ENCODE data around the gene CCDC192.
A peak's percentile ranks its signal among the peaks of the same experiment; 100 is the strongest.

The CCDC192 gene

DNA sequence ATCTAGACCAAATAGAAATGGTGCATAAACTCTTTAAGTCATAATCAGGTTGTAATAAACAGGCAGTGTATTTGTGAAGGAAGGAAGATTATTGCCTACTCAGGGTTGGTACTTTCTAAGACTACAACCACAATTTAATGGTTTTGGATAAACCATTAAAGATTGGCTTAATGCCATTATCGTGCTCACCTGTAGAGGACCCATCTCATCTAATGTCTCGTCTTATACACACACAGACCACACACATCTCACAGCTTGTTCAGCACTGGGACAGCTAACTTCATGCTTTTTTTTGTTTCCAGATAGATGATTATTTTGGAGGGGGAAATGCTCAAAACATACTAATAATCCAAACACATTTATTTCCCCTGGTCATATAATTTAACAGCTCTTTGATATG, 204.7 kb downstream of the CCDC192 start:
- H3K27ac ChIP-seq: no peak overlapping the region
- DNase-seq: no peak

DNA sequence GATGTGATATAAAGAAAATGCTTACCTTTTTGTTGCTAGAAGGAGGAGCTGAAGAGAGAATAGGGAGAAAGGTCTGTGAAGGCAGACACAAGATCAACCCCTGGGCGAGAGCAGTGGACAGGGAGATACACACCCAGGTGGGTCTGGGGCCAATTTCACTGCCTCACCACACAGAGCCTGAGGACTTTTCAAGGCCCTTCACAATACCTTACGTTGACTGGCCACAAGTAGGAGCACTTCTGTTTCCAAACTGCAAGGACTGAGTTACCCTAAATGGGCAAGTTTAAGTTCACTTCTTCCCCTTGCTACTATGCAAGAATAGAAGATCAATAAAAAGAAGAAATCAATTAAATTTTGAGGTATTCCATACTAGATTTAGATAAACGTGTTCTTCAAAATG, 205.9 kb downstream of the CCDC192 start:
- Histone ChIP-seq H3K9me3 (ENCODE audit: severe bottlenecking) (no peaks in the 10 kb centered on the region), H3K27me3 (ENCODE audit: insufficient read depth, low read depth, severe bottlenecking) (no peaks in the 10 kb centered on the region), H3K36me3 (no peaks in the 10 kb centered on the region), H3K4me3 (ENCODE audit: low read depth, low read length) (no peak overlapping the region), H3K27ac (no peak overlapping the region)
- peak; percentile 56 for DNase-seq
- TF ChIP-seq, protein P1, sequence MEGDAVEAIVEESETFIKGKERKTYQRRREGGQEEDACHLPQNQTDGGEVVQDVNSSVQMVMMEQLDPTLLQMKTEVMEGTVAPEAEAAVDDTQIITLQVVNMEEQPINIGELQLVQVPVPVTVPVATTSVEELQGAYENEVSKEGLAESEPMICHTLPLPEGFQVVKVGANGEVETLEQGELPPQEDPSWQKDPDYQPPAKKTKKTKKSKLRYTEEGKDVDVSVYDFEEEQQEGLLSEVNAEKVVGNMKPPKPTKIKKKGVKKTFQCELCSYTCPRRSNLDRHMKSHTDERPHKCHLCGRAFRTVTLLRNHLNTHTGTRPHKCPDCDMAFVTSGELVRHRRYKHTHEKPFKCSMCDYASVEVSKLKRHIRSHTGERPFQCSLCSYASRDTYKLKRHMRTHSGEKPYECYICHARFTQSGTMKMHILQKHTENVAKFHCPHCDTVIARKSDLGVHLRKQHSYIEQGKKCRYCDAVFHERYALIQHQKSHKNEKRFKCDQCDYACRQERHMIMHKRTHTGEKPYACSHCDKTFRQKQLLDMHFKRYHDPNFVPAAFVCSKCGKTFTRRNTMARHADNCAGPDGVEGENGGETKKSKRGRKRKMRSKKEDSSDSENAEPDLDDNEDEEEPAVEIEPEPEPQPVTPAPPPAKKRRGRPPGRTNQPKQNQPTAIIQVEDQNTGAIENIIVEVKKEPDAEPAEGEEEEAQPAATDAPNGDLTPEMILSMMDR (IDR thresholded peaks at IDR 0.05; ENCODE audit: low read depth, low read length): peak; percentile 86

More for the DNA sequence above, 204.7 kb downstream of the CCDC192 start:
- H3K27me3 ChIP-seq (ENCODE audit: insufficient read depth, low read depth, severe bottlenecking): no peaks in the 10 kb centered on the region
- H3K36me3 ChIP-seq: no peaks in the 10 kb centered on the region
- H3K9me3 ChIP-seq (ENCODE audit: severe bottlenecking): no peaks in the 10 kb centered on the region
- TF ChIP-seq, protein P1 (IDR thresholded peaks at IDR 0.05; ENCODE audit: low read depth, low read length): 0 out of 2 replicates have a peak, but pooled peaks have one; percentile 7
- H3K4me3 ChIP-seq (ENCODE audit: low read depth, low read length): no peak overlapping the region

DNA sequence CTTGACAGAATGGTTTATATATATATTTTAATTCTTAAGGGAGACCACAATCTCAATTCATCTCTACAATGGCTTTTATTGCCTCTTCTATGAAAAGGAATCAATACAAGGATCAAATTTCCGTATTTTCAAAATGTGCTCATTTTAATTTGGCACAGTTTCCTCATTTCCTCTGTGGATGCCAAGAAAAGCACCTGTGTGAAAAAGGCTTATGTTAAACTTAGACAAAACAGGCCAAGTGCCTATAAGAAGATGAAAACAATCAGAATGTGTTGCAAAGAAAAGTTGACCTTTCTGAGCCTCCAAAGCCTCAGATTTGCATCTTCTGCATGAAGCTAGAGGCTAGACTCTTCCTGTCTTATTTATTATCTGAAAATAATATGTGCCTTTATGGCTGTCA, 206.6 kb downstream of the CCDC192 start:
- Histone ChIP-seq H3K36me3 (no peaks in the 10 kb centered on the region), H3K4me3 (ENCODE audit: low read depth, low read length) (no peak overlapping the region), H3K27me3 (ENCODE audit: insufficient read depth, low read depth, severe bottlenecking) (no peaks in the 10 kb centered on the region), H3K9me3 (ENCODE audit: severe bottlenecking) (no peaks in the 10 kb centered on the region), H3K27ac (no peak overlapping the region)
- TF ChIP-seq, protein P1 (IDR thresholded peaks at IDR 0.05; ENCODE audit: low read depth, low read length): no peak
- no peak for DNase-seq

DNA sequence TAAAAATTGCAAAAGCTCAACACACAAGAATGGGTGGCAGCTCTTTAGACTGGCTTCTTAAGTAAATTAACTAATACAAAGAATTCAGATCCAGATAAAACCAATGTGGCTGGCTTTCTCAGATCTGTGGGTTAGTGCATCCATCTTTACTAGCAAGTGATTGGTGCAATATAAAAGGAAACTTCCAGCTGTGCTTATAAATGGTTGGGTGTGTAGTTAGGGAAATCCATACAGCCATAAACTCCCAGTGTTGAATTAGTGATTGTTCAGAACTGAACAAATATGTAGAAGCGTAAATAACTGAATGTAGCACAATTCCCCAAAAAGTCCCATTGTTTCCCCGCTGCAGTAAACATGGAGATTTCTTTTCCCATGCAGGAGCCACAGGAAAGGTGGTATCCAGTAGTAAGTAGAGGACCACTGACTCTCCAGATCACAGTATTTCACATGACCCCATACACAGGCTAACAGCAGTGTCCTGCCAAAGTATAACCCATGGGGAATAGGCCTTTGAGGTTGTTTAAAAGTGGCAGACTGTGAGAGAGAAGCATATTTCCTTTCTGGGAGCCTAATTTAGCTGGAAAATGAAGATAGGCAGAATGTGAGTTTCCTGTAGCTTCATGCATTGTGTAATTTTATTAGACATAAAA, 207.2 kb downstream of the CCDC192 start:
- TF ChIP-seq, protein P1 (IDR thresholded peaks at IDR 0.05; ENCODE audit: low read depth, low read length): no peak
- H3K27ac ChIP-seq: no peak overlapping the region
- no peak for DNase-seq

DNA sequence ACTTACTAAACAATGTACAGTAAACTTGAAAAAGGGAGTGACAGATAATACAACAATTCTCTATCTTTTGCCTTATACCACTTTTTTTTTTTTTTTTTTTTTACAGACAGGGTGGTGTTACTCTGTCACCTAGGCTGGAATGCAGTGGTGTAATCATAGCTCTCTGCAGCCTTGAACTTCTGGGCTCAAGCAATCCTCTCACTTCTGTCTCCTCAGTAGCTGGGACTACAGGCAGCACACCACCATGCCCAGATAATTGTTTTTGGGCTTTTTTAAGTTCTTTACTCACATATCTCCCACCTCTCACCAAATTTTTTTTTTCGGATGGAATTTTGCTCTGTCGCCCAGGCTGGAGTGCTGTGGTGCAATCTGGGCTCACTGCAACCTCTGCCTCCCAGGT, 208.4 kb downstream of the CCDC192 start:
- no peaks in the 10 kb centered on the region for H3K27me3 ChIP-seq (ENCODE audit: insufficient read depth, low read depth, severe bottlenecking)
- DNase-seq: no peak
- H3K9me3 ChIP-seq (ENCODE audit: severe bottlenecking): no peaks in the 10 kb centered on the region
- H3K4me3 ChIP-seq (ENCODE audit: low read depth, low read length): no peak overlapping the region
- TF ChIP-seq, protein P1 (IDR thresholded peaks at IDR 0.05; ENCODE audit: low read depth, low read length): no peak
- no peaks in the 10 kb centered on the region for H3K36me3 ChIP-seq
- H3K27ac ChIP-seq: no peak overlapping the region

More for the DNA sequence above, 207.2 kb downstream of the CCDC192 start:
- Histone ChIP-seq H3K36me3 (no peaks in the 10 kb centered on the region), H3K27me3 (ENCODE audit: insufficient read depth, low read depth, severe bottlenecking) (no peaks in the 10 kb centered on the region), H3K9me3 (ENCODE audit: severe bottlenecking) (no peaks in the 10 kb centered on the region), H3K4me3 (ENCODE audit: low read depth, low read length) (no peak overlapping the region)

DNA sequence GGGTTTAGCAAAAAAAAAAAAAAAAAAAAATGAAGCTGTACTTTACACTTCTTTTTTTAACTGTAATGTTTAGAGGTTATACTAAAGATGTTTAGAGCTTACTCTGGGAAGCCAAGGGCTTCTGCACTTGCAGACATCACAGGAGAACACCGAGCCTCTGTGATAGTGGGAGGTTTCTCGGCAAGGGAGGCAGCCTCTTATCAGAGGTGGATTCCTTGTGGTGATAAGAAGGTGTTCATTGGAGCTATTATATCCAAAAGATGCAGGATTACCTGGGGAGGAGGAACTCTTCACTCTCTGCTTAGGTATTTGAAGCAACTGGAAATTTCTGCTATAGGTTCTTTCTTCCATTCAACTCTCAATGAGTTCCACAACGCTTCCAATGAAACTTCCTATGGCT, 209.2 kb downstream of the CCDC192 start:
- DNase-seq: no peak
- no peak overlapping the region for H3K4me3 ChIP-seq (ENCODE audit: low read depth, low read length)
- TF ChIP-seq, protein P1 (IDR thresholded peaks at IDR 0.05; ENCODE audit: low read depth, low read length): no peak
- no peaks in the 10 kb centered on the region for H3K9me3 ChIP-seq (ENCODE audit: severe bottlenecking)
- H3K36me3 ChIP-seq: no peaks in the 10 kb centered on the region
- H3K27ac ChIP-seq: no peak overlapping the region
- H3K27me3 ChIP-seq (ENCODE audit: insufficient read depth, low read depth, severe bottlenecking): no peaks in the 10 kb centered on the region

All from WERI-Rb-1 (cell line).